AG09319 (cell line): Measurements from ENCODE around the gene P4HA2.

Experiments used
- DNase-seq: peaks from one replicate; pipeline ENCODE4 v3.0.0-alpha.2; 2010; ENCODE audit warnings: low read depth; ENCODE audit errors: extremely low read depth
- CTCF ChIP-seq: IDR thresholded peaks from 2 replicates; pipeline ENCODE4 v1.5.1; 2011; ENCODE audit warnings: low read depth, mild to moderate bottlenecking, inconsistent platforms, low read length, moderate library complexity

P4HA2 gene

DNA sequence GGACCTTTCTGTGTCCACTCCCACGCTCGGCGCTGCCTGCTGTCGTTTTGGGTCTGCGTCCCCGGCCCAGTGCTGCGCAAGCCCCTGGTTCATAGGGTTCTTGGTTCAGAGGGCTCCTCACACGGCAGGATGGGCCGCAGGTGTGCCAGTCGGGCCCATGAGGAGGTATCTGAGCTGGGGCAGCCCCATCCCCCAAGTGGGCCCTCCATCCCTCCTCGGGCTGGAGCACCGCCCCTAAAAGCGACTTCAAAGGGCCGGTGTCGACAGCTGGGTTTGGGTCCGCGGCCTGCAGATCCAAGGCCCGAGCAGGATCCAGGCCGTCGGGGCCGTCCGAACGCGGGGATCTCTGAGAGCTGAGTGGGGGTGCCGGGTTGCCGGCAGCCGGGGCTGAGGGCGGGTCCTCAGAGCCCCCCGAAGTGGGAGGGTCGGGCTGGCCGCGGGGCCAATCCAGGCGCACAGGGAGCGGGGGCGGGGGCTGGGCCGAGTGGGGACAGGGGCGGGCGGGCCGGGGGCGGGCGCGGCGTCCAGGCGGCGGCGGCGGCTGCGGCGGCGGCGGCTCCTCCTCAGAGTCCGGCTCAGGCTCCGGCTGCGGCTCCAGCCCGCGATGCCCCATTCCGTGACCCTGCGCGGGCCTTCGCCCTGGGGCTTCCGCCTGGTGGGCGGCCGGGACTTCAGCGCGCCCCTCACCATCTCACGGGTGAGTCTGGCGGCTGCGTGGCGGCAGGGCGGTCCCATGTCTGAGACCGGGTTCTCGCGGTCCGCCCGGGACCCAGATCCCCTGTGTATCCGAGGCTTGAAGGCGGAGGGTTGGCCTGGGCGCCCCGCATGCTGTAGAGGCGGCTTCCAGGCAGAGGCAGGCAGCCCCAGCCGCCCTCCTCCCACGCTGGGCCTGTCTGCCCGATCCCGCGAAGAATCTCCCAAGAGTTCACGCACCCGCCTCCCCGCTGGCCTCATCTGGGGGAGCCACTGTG is 29.8 kb upstream of the P4HA2 start, which contains the start of gene PDLIM4:
Gene PDLIM4 (plus strand): TSS at position 566 of the 971 bp plus-strand sequence. CDS start 39 bp downstream, at position 605.
- TF ChIP-seq CTCF, result no peak
- DNase-seq, result no peak

- DNase-seq, result no peak
- no peak for TF ChIP-seq CTCF
Observed at GRCh38 chr5:132256783-132257130, 29.1 kb upstream of the P4HA2 start.

DNA sequence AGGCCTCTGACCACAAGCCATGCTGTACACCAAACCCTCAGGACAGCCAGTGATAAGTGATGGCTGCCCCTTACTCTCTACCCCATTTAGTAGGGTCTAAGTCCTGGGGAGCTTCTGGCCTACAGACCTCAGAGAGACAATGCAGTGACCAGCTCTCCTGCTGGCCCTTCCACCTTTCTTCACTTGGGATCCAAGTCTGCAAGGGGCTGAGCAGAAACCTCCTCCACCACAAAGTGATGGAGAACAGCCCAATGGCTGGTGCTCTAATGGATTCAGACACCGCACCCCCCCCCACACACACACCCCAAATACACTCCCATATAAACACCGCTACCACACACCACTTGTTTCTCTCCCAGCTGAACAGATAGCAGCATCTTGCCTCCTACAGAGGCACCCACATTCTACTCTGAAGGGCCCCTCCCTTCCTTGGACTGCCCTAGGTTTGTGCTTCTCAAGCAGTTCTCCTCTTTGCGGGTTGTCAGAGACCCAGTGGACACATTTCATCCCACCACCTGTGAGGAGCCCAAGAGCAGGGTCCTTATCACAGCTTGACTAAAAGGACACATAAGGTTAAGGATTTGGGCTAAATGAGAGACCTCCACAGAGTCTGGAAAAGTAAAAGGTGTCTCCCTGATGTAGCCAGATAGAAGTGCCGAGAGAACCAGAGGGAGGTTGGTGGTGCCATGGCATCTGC is 28.6 kb upstream of the P4HA2 start:
- TF ChIP-seq CTCF, result no peak
- DNase-seq, result no peak

GRCh38 chr5:132254321-132254977 is 26.8 kb upstream of the P4HA2 start:
- DNase-seq, result no peak
- no peak for TF ChIP-seq CTCF

- no peak for TF ChIP-seq CTCF
- no peak for DNase-seq
Observed at GRCh38 chr5:132253452-132254320, 26.0 kb upstream of the P4HA2 start.

DNA sequence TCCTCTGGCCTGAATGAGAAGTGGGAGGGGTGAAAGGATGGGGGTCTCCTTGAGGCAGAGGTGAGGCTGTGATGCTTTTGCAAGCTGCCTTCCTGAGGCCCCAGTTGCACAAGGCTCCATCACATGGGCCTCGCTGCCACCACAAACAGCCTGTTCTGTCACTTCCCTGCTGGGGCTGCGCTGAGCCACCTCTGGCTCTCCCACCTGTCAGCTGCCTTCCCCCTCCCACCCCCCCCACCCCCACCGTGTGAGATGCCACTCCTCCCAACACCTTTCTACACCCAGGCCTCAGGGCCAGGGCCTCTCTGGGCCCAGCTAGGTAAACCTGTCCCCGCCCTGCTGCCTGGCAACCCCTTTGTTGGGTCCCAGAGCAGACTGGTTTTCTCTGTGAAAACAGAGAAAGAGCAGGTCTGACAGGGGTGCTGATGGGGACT is 25.4 kb upstream of the P4HA2 start:
- no peak for TF ChIP-seq CTCF
- no peak for DNase-seq
